Small intestine (tissue), 16 donors: ENCODE measurements around the gene WNT3A. TPM values are rescaled to one million over a fixed set of nuclear protein-coding genes. Genes with fewer than 3 reads are reported as not detected.
"Not testable (repeated sequence)": the region's sequence is repeated elsewhere in the genome, so short reads cannot be mapped to it uniquely, and the experiment has no call there.

Experiments used
- DNase-seq, 2 donors: peaks; one replicate each; pipeline versions ENCODE4 v3.0.0 to v3.0.0-alpha.2; 2013
- FAIRE-seq: peaks from 2 replicates; lab custom pipeline; 2012; peaks lifted over from hg19 to GRCh38; lab: Jason Lieb, UNC
- H3K27ac ChIP-seq, 3 donors: one replicate each; pipeline ENCODE4 v1.5.1; 2013; ENCODE audit warnings: low read length in 2 of 3, mild to moderate bottlenecking in 2 of 3, control low read depth in 1 of 3, inconsistent platforms in 1 of 3, low read depth in 1 of 3, moderate library complexity in 1 of 3
- H3K27me3 ChIP-seq, 3 donors: one replicate each; pipeline ENCODE4 v1.6.1; 2013; ENCODE audit warnings: low read length in 3 of 3, inconsistent platforms in 1 of 3; ENCODE audit not compliant: control insufficient read depth in 3 of 3, insufficient read depth in 3 of 3
- H3K36me3 ChIP-seq, 3 donors: one replicate each; pipeline ENCODE4 v1.6.1; 2013; ENCODE audit warnings: low read length in 3 of 3, inconsistent platforms in 1 of 3, low read depth in 1 of 3, mild to moderate bottlenecking in 1 of 3, moderate library complexity in 1 of 3; ENCODE audit not compliant: control insufficient read depth in 3 of 3, insufficient read depth in 2 of 3
- H3K4me1 ChIP-seq, 3 donors: one replicate each; pipeline ENCODE4 v1.6.1; 2013; ENCODE audit warnings: low read length in 2 of 3, inconsistent platforms in 1 of 3, low read depth in 1 of 3, mild to moderate bottlenecking in 1 of 3, moderate library complexity in 1 of 3; ENCODE audit not compliant: control insufficient read depth in 3 of 3, insufficient read depth in 2 of 3
- H3K4me3 ChIP-seq, 3 donors: one replicate each; pipeline ENCODE4 v1.5.1; 2013; ENCODE audit warnings: low read length in 3 of 3, control low read depth in 1 of 3, inconsistent platforms in 1 of 3, low read depth in 1 of 3, mild to moderate bottlenecking in 1 of 3, moderate library complexity in 1 of 3
- H3K9me3 ChIP-seq, 2 donors: one replicate each; pipeline ENCODE4 v1.6.1; 2013; ENCODE audit warnings: low read depth in 1 of 2, low read length in 1 of 2; ENCODE audit not compliant: control insufficient read depth in 2 of 2, insufficient read depth in 1 of 2
- WGBS, 3 donors: extraction: QIAGEN DNeasy Blood & Tissue Kit; methylation state at CpG; one replicate each; pipeline ENCODE4 v1.1.7; 2013; 5-methylcytosine and 5-hydroxymethylcytosine counted together
- long read RNA-seq, 10 donors: transcript quantifications; one replicate each; lab custom pipeline, GENCODE V29; 2026
- polyA plus RNA-seq, 4 donors: library from polyadenylated mRNA; stranded (reverse) in 3 of 4; unstranded in 1 of 4; fragments of 200-250 nt in 3 of 4; fragments of 120-200 nt in 1 of 4; gene quantifications; one replicate each; pipeline versions ENCODE4 v1.2.1 to v1.2.3, GENCODE V29; 2013
- donor health status: healthy with polysubstance abuse.
- donor health status: control.
- donor health status: control.
- donor health status: Bipolar disorder and iron deficiency.
- donor health status: healthy.

Gene WNT3A, protein sequence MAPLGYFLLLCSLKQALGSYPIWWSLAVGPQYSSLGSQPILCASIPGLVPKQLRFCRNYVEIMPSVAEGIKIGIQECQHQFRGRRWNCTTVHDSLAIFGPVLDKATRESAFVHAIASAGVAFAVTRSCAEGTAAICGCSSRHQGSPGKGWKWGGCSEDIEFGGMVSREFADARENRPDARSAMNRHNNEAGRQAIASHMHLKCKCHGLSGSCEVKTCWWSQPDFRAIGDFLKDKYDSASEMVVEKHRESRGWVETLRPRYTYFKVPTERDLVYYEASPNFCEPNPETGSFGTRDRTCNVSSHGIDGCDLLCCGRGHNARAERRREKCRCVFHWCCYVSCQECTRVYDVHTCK
- polyA plus RNA-seq: under 1 TPM in 1 of 4 donors, not detected in 3; 0.01 TPM
- long read RNA-seq, donor 1: 0 reads
- long read RNA-seq, donor 2: 0 reads
- long read RNA-seq, donor 3: 0 reads
- long read RNA-seq, donor 4: 0 reads
- long read RNA-seq, donor 5: 0 reads
- long read RNA-seq, donor 6: 0 reads
- long read RNA-seq, donor 7: 0 reads
- long read RNA-seq, donor 8, partial matches to known transcripts: 0 of 1 reads
- long read RNA-seq, donor 8, other reads (novel, unspliced or antisense): 0 of 1 reads
- long read RNA-seq, donor 9: 0 reads
- long read RNA-seq, donor 10: 0 reads

DNA sequence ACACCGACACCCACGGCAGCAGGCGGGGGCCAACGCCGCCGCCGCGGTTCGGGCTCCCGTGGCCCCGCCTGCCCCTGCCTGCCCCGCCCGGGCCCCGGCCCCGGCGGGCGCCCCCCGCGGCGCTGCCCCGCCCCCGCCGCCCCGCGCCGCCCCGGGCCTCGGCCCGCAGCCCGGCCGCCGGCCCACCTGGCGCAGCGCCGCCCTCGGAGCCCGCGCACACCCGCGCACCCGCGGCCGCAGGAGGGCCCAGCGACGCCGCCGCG, at the start of gene WNT3A:
Gene WNT3A (plus strand): TSS at position 213 of the 263 bp plus-strand sequence. CDS start 131 bp downstream, outside the sequence.
- Histone ChIP-seq H3K36me3 (no peaks in the 10 kb centered on the region), H3K27ac (no peak within 1 kb of the TSS), H3K9me3 (no peaks in the 10 kb centered on the region), H3K4me3 (peak within 1 kb of the TSS in 1 of 3 donors; percentile 5), H3K4me1 (no peaks in the 10 kb centered on the region), H3K27me3 (peaks cover 26 to 85% (median 38%) of the 10 kb centered on the region in 3 donors)
- 0 to 1% (median 0%) methylated on average over 2 to 48 of the region's 48 CpGs for whole genome bisulfite sequencing, 3 donors
- DNase-seq (no peak), FAIRE-seq (no peak)

DNA sequence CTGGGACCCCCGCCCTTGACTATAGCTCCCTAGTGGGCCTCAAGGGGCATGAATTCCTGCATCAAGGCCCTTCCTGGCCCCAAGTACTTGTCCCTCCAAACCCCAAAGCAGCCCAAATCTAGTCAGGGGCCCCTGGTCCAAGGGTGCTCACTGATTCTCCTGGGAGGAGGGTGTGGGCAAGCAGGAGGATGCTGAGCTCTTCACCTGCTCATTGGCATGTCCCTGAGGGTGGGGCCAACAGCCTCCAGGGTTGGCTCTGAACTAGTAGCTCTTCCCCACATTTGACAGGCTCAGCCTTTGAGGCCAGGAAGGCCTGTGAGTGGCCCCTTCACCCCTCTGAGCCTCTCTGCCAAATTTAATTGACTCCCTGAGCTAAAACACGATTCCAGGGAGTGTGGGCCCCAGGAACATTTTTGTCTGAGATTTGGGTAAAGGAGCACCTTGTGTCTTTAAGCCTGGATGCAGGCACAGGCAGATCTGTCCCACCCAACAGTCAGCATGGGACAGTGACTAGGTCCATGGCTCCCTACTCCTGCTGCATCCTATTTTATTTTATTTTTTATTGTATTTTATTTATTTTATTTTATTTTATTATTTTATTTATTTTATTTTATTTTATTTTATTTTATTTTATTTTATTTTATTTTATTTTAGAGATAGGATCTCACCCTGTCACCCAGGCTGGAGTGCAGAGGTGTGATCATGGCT, 48.0 kb upstream of the WNT3A start:
- 47 to 69% (median 56%) methylated on average over 2 of the region's 2 CpGs for WGBS, 3 donors
- FAIRE-seq (no peak), DNase-seq (no peak)
- no peaks in the 10 kb centered on the region for H3K36me3 ChIP-seq
- H3K27me3 ChIP-seq: peaks cover 0 to 2% (median 0%) of the 10 kb centered on the region in 3 donors
- H3K9me3 ChIP-seq: no peaks in the 10 kb centered on the region
- H3K4me1 ChIP-seq: no peaks in the 10 kb centered on the region
- no peak overlapping the region for H3K27ac ChIP-seq
- H3K4me3 ChIP-seq: no peak overlapping the region

DNA sequence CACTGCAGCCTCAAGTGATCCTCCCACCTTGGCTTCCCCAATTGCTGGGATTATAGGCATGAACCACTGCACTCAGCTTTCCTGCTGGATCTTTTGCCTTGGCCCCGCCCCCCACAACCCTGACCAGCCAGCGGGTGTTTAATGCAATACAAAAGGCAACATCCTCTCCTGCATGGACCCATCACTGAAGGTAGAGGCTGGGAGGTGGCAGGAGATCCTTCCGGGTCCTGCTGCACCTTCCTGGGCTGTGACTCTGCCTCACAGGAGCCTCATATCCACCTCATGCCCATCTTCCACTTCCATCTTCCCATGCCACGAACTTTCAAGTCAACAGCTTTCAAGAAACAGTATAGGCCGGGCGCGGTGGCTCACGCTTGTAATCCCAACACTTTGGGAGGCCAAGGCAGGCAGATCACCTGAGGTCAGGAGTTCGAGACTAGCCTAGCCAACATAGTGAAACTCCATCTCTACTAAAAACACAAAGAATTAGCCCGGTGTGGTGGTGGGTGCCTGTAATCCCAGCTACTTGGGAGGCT, 47.4 kb upstream of the WNT3A start:
- Histone ChIP-seq H3K27me3 (peaks cover 0 to 2% (median 0%) of the 10 kb centered on the region in 3 donors), H3K4me1 (no peaks in the 10 kb centered on the region), H3K27ac (no peak overlapping the region), H3K9me3 (no peaks in the 10 kb centered on the region), H3K4me3 (no peak overlapping the region), H3K36me3 (no peaks in the 10 kb centered on the region)
- DNase-seq (no peak), FAIRE-seq (no peak)
- WGBS, 3 donors: 88 to 91% (median 91%) methylated on average over 10 of the region's 10 CpGs

DNA sequence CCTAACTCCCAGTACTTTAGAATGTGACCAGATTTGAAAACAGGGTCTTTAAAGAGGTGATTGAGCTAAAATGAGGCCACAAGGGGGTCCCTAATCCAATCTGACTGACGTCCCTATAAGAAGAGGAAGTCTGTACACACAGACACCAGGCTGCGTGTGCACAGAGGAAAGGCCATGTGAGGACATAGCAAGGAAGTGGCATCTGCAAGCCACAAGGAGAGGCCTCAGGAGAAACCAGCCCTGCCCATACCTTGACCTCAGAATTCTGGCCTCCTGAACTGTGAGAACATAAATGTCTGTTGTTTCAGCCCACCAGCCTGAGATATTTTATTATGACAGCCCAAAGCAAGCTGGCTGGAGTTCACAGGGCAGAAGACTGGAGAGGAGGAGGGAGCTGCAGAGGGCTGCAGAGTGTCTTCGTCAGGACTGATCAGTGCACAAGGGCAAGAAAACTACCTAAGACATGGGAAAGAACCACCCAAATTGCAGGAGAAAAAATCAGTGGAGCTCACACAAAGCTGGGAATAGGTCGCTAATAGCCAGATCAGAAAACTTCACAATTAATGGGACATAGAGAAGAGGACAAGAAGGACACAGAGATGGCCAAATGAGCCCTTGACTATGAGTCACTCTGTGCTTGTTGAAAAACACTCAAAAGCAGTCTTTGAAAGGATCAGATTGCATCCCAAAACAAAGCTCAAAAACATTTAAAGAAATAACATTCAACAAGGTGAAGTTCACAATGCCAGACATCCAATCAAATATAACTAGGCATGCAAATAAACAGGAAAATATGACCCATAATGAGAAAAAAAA, 44.9 kb upstream of the WNT3A start:
- H3K4me1 ChIP-seq: no peaks in the 10 kb centered on the region
- no peak overlapping the region for H3K4me3 ChIP-seq
- no peaks in the 10 kb centered on the region for H3K9me3 ChIP-seq
- no peak overlapping the region for H3K27ac ChIP-seq
- peaks cover 0 to 2% (median 0%) of the 10 kb centered on the region in 3 donors for H3K27me3 ChIP-seq
- 38 to 52% (median 42%) methylated on average over 4 of the region's 4 CpGs for WGBS, 3 donors
- H3K36me3 ChIP-seq: no peaks in the 10 kb centered on the region
- no peak for FAIRE-seq
- no peak for DNase-seq

DNA sequence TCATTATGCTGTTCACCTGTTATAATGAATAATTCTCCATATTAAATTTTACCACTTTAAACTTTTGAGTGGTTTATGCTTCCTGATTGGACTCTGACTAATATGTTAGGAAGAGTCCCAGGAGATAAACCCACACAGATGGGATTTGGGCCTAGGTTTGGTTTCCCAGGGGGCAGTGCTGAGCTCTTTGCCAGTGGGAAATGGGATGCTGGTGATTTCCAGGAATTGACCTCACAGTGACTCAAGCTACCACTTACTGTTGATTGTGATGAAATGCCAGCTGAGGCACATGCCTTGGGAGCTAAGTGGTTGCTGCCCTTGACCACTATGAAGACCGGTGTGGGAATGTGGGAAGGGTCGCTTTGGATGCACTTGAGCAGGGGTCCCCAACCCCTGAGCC, 40.1 kb upstream of the WNT3A start:
- H3K27ac ChIP-seq, H3K9me3 ChIP-seq, H3K4me1 ChIP-seq, H3K4me3 ChIP-seq, H3K27me3 ChIP-seq, H3K36me3 ChIP-seq, FAIRE-seq, DNase-seq: not testable (repeated sequence)
- 94 to 97% methylated on average over 2 of the region's 2 CpGs; no CpG with 5 or more reads in 1 of the 3 donors for WGBS, 3 donors

DNA sequence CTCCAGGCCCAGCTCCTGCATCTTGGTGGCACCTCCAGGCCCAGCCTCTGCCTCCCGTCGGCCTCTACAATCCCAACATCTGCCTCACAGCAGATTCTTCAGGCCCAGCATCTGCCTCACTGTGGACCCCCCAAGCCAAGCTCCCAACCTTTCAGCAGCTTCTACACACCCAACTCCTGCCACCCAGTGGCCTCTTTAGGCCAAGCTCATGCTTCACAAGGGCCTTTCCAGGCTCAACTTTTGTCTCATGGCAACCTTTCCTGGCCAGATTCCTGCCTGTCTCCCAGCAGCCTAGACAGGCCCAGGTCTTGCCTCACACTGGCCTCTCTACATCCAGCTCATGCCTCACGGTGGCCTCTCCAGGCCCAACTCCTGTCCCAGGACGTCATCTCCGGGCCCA, 39.0 kb upstream of the WNT3A start:
- not testable (repeated sequence) for H3K27ac ChIP-seq, H3K36me3 ChIP-seq, H3K4me3 ChIP-seq, H3K9me3 ChIP-seq, FAIRE-seq, DNase-seq, H3K27me3 ChIP-seq, H3K4me1 ChIP-seq
- WGBS, 3 donors: 80 to 91% (median 86%) methylated on average over 5 of the region's 5 CpGs

DNA sequence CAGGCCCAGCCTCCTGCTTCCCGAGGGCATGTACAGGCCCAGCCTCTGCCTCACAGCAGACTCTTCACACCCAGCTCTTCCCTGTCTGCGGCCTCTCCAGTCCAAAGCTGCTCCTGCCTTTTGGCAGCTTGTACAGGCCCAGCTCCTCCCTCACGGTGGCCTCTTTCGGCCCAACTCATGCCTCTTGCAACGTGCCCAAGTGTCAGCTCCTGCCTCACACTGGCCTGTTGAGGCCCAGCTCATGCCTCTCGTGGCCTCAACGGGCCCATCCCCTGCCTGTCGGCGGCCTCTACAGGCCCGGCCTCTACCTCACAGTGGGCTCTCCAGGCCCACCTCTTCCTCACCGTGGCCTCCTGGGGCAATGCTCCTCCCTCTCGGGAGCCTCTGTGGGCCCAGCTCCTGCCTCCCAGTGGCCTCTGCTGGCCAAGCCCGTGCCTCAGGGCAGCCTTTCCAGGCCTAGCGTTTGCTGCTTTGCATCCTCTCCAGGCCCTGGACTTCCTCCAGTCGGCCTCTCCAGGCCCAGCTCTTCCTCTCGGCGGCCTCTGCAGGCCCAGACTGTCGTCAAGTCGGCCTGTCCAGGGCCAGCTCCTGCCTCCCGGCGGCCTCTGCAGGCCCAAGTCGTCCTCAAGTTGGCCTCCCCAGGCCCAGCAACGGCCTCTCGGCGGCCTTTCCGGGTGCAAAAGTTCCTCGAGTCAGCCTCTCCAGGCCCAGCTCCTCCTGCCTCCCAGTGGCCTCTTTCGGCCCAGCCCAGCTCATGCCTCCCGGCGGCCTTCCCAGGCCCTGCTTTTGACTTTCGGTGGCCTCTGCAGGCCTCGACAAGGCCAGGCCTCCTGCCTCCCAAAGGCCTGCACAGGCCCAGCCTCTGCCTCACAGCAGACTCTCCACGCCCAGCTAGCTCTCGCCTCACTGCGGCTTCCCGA, 36.5 kb upstream of the WNT3A start:
- not testable (repeated sequence) for H3K4me3 ChIP-seq, H3K9me3 ChIP-seq, H3K27me3 ChIP-seq, FAIRE-seq, DNase-seq, H3K36me3 ChIP-seq, H3K27ac ChIP-seq, H3K4me1 ChIP-seq
- WGBS, 3 donors: 86 to 89% (median 87%) methylated on average over 28 to 36 of the region's 36 CpGs
